ENCODE data around the gene RPN1.

DNA sequence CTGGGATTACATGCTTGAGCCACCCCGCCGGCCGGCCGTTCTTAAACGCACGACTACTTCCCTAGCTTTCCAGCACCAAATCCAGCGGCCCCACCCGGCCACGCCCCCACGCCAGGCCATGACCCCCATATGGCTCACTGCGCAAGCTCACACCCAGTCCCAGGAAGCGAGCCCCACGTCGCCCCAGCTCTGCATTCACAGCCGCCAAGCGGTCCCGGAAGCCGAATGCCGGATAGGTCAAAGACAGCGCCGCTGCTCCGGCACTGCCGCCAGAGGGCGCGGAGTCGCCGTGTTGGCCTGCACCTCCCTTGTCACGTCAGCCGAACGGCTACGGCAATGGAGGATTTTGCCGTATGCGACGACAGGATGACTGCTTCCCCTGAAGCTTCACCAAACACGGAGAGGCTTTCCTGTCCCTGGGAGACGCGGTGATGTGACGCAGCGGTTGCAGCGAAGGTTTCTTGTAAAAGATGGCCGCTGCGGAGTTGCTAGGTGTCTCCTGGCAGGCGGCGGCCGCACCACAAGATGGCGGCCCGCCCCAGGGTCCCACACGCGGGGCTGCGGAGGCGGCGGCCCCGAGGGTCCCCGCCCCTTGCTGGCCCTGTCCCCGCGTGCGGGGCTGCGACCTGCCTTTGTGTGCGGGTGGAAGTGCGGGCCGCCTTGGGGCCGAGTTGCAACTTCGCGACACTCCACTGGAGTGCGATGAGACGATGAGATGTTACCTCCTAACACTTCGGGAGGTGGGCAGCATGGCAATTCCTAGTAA is 30.2 kb upstream of the RPN1 start:
- TF ChIP-seq POLR2A (IDR thresholded peaks at IDR 0.05) (peak in 3 of 4 donors; percentile 76 to 88 (median 81)), EP300 (IDR thresholded peaks at IDR 0.05) (peak in 1 of 4 donors; percentile 74)
